H1 (cell line): Measurements from ENCODE around the gene NOMO2. TPM values are rescaled to one million over a fixed set of nuclear protein-coding genes. Genes with fewer than 3 reads are reported as not detected.
"Not testable (repeated sequence)": the region's sequence is repeated elsewhere in the genome, so short reads cannot be mapped to it uniquely, and the experiment has no call there.

ENCODE experiments used
- CTCF ChIA-PET: fragments of 300-600 bp; sonication (Branson Sonifier 250); formaldehyde crosslinking; loops from one replicate; lab custom pipeline; 2021; ENCODE audit not compliant: partially characterized antibody; lab: Charles Lee
- POLR2A ChIA-PET: fragments of 300-600 bp; sonication (Branson Sonifier 250); formaldehyde crosslinking; loops from one replicate; lab custom pipeline; 2021; ENCODE audit warnings: inconsistent platforms; ENCODE audit not compliant: partially characterized antibody; lab: Charles Lee
- DNase-seq, 2 experiments: peaks; one replicate each; pipeline versions ENCODE4 v3.0.0 to v3.0.0-alpha.2; 2010 to 2022; ENCODE audit warnings: low spot score in 2 of 2, low read depth in 1 of 2, mixed read lengths in 1 of 2
- FAIRE-seq: peaks from 2 replicates; lab custom pipeline; 2011; peaks lifted over from hg19 to GRCh38; lab: Jason Lieb, UNC
- H2AFZ ChIP-seq: 2 replicates; pipeline ENCODE4 v1.8.1; 2012; ENCODE audit warnings: low read length, inconsistent platforms
- H2AK5ac ChIP-seq: 2 replicates; pipeline ENCODE4 v1.6.1; 2013; ENCODE audit warnings: low read depth, low read length
- H2BK120ac ChIP-seq: replicated peaks from 2 replicates; pipeline ENCODE3; 2013; ENCODE audit warnings: low read depth, low read length, inconsistent platforms
- H2BK12ac ChIP-seq: 2 replicates; pipeline ENCODE4 v1.6.1; 2013; ENCODE audit warnings: low read depth, low read length
- H2BK15ac ChIP-seq: 2 replicates; pipeline ENCODE4 v1.6.1; 2013; ENCODE audit warnings: low read length
- H2BK20ac ChIP-seq: 2 replicates; pipeline ENCODE4 v1.6.1; 2013; ENCODE audit warnings: low read length
- H2BK5ac ChIP-seq: 2 replicates; pipeline ENCODE4 v1.6.1; 2013; ENCODE audit warnings: low read depth, low read length
- H3K14ac ChIP-seq: 2 replicates; pipeline ENCODE4 v1.6.1; 2013; ENCODE audit warnings: inconsistent platforms; ENCODE audit not compliant: insufficient read length
- H3K18ac ChIP-seq: 2 replicates; pipeline ENCODE4 v1.6.1; 2013; ENCODE audit warnings: low read length; ENCODE audit errors: extremely low read depth
- H3K23ac ChIP-seq: 2 replicates; pipeline ENCODE4 v1.6.1; 2013; ENCODE audit warnings: inconsistent platforms; ENCODE audit not compliant: insufficient read length
- H3K23me2 ChIP-seq: 2 replicates; pipeline ENCODE4 v1.6.1; 2013; ENCODE audit warnings: low read depth, low read length
- H3K27ac ChIP-seq: 2 replicates; pipeline ENCODE4 v1.6.1; 2011; ENCODE audit warnings: low read depth, low read length, inconsistent platforms
- H3K27me3 ChIP-seq, 4 experiments: replicated peaks in 1 of 4; 1 replicate in 1 of 4; 2 replicates in 3 of 4; pipeline versions ENCODE4 v1.6.1 to v1.8.1; 2011 to 2013; ENCODE audit warnings: low read length in 3 of 4, mild to moderate bottlenecking in 3 of 4, inconsistent platforms in 2 of 4, mixed read lengths in 2 of 4, moderate library complexity in 1 of 4; ENCODE audit not compliant: control insufficient read depth in 3 of 4, insufficient read depth in 3 of 4; ENCODE audit errors: extremely low read depth in 1 of 4
- H3K36me3 ChIP-seq, 4 experiments: 2 replicates each; pipeline versions ENCODE4 v1.6.1 to v1.8.1; 2011 to 2013; ENCODE audit warnings: mild to moderate bottlenecking in 4 of 4, low read length in 3 of 4, moderate library complexity in 2 of 4, control low read depth in 1 of 4, inconsistent platforms in 1 of 4; ENCODE audit not compliant: insufficient read depth in 4 of 4, control insufficient read depth in 2 of 4
- H3K4ac ChIP-seq: replicated peaks from 2 replicates; pipeline ENCODE3; 2013; ENCODE audit warnings: low read length, low read depth, mixed read lengths, inconsistent platforms; ENCODE audit not compliant: insufficient read length
- H3K4me1 ChIP-seq, 4 experiments: replicated peaks in 1 of 4; 1 replicate in 1 of 4; 2 replicates in 3 of 4; pipeline versions ENCODE4 v1.6.1 to v1.8.1; 2011 to 2013; ENCODE audit warnings: low read length in 3 of 4, inconsistent platforms in 2 of 4, mixed read lengths in 1 of 4; ENCODE audit not compliant: insufficient read depth in 4 of 4, control insufficient read depth in 3 of 4
- H3K4me2 ChIP-seq, 2 experiments: 2 replicates each; pipeline versions ENCODE4 v1.6.1 to v1.8.1; 2011 to 2013; ENCODE audit warnings: low read depth in 2 of 2, low read length in 2 of 2, control low read depth in 1 of 2, inconsistent platforms in 1 of 2, mild to moderate bottlenecking in 1 of 2; ENCODE audit not compliant: insufficient read depth in 1 of 2
- H3K4me3 ChIP-seq, 4 experiments: fragments of 200-600, 300-600 bp in 1 of 4; sonication (generic), shearing (Covaris generic), sonication (Bioruptor Twin) in 1 of 4; 2 replicates each; pipeline versions ENCODE4 v1.5.1 to v1.8.1; 2011 to 2016; ENCODE audit warnings: low read length in 4 of 4, low read depth in 3 of 4, control low read depth in 2 of 4, inconsistent platforms in 2 of 4, mild to moderate bottlenecking in 2 of 4, mixed read lengths in 1 of 4, moderate library complexity in 1 of 4; ENCODE audit not compliant: insufficient read depth in 2 of 4; ENCODE audit errors: extremely low read depth in 1 of 4
- H3K56ac ChIP-seq: replicated peaks from 2 replicates; pipeline ENCODE3; 2013; ENCODE audit warnings: low read depth, mild to moderate bottlenecking, mixed read lengths, low read length, inconsistent platforms; ENCODE audit not compliant: insufficient read length
- H3K79me1 ChIP-seq: 2 replicates; pipeline ENCODE4 v1.6.1; 2013; ENCODE audit warnings: low read depth, low read length, control low read depth
- H3K79me2 ChIP-seq, 2 experiments: 2 replicates each; pipeline versions ENCODE4 v1.6.1 to v1.8.1; 2012 to 2013; ENCODE audit warnings: low read length in 2 of 2, mild to moderate bottlenecking in 2 of 2, inconsistent platforms in 1 of 2; ENCODE audit not compliant: insufficient read depth in 2 of 2, control insufficient read depth in 1 of 2
- H3K9ac ChIP-seq, 4 experiments: replicated peaks in 1 of 4; 1 replicate in 1 of 4; 2 replicates in 3 of 4; pipeline versions ENCODE4 v1.6.1 to v1.8.1; 2011 to 2013; ENCODE audit warnings: low read depth in 3 of 4, low read length in 3 of 4, control low read depth in 2 of 4, mild to moderate bottlenecking in 2 of 4, moderate library complexity in 2 of 4, inconsistent platforms in 1 of 4; ENCODE audit errors: extremely low read depth in 1 of 4
- H3K9me3 ChIP-seq, 2 experiments: 2 replicates each; pipeline versions ENCODE4 v1.6.1 to v1.8.1; 2012 to 2013; ENCODE audit warnings: mild to moderate bottlenecking in 2 of 2, moderate library complexity in 2 of 2, control low read depth in 1 of 2, inconsistent platforms in 1 of 2, low read depth in 1 of 2, low read length in 1 of 2, mixed read lengths in 1 of 2; ENCODE audit not compliant: insufficient read depth in 2 of 2
- H4K20me1 ChIP-seq, 2 experiments: replicated peaks in 1 of 2; 2 replicates each; pipeline versions ENCODE3 to v1.8.1; 2011 to 2013; ENCODE audit warnings: inconsistent platforms in 2 of 2, low read length in 2 of 2, mild to moderate bottlenecking in 1 of 2; ENCODE audit not compliant: insufficient read depth in 2 of 2, control insufficient read depth in 1 of 2
- H4K5ac ChIP-seq: 2 replicates; pipeline ENCODE4 v1.6.1; 2013; ENCODE audit warnings: low read length, low read depth, mixed read lengths, inconsistent platforms; ENCODE audit not compliant: insufficient read length
- H4K8ac ChIP-seq: 2 replicates; pipeline ENCODE4 v1.8.0; 2013; ENCODE audit warnings: mild to moderate bottlenecking, moderate library complexity, low read length, inconsistent platforms; ENCODE audit not compliant: insufficient read depth; ENCODE audit errors: extremely low read depth
- H4K91ac ChIP-seq: replicated peaks from 2 replicates; pipeline ENCODE3; 2013; ENCODE audit warnings: low read length, mixed read lengths, inconsistent platforms; ENCODE audit not compliant: insufficient read length
- WGBS, 2 experiments: shearing (Covaris generic) in 1 of 2; methylation state at CpG; one replicate each; pipeline versions ENCODE4 v1.1.6 to v1.1.7; 2013 to 2015; ENCODE audit warnings: low lambda C conversion rate in 2 of 2, mixed read lengths in 2 of 2, inconsistent platforms in 1 of 2, low coverage in 1 of 2, missing lambda C conversion rate in 1 of 2; ENCODE audit not compliant: insufficient replicate concordance in 2 of 2, insufficient coverage in 1 of 2, insufficient read length in 1 of 2; ENCODE audit errors: extremely low coverage in 1 of 2, missing lambda C conversion rate in 1 of 2; 5-methylcytosine and 5-hydroxymethylcytosine counted together
- polyA plus RNA-seq, 7 experiments: library from polyadenylated mRNA; depleted of rRNA in 3 of 7; stranded (reverse) in 5 of 7; unstranded in 2 of 7; fragments of >200 nt in 5 of 7; fragments of 200-250 nt in 2 of 7; gene quantifications; 1 replicate in 5 of 7; 2 replicates in 1 of 7; 4 replicates in 1 of 7; pipeline versions ENCODE4 v1.2.1 to v1.2.3, GENCODE V29; 2011 to 2013; ENCODE audit warnings: missing spikeins in 2 of 7, mixed read lengths in 2 of 7
- total RNA-seq: library from RNA; stranded (reverse); fragmentation: NEBNext Ultra II Directional; extraction: Animal tissue kit (Norgen Biotek cat#: 25700); gene quantifications from 2 replicates; pipeline ENCODE4 v1.2.1, GENCODE V29; 2021

The NOMO2 gene
- total and polyA plus RNA-seq, 2 of the 8 experiments (the other 6 are each of a cell fraction or from before 2014, with no cell fraction given), result 116 to 137 TPM

DNA sequence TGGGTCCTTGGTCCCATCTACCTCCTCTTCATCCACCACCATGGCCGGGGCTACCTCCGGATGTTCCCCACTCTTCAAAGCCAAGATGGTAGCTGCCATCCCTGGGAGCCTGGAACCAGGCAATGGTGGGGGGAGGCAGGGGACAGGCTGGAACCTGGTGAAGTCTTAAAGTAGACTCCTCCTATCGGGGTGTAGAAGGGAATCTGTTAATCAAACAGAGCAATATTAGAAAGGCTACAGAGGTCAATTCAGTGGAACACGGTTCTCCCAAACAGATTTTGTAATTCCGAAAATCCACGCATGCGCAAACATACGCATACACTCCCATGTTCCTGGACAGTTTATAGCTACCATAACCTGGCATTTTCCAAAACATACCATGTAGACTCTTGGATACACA is 11.1 kb upstream of the NOMO2 start:
- H3K4me1 ChIP-seq, H3K23me2 ChIP-seq, H4K20me1 ChIP-seq, DNase-seq, H3K79me1 ChIP-seq, H4K5ac ChIP-seq, H3K36me3 ChIP-seq, POLR2A ChIA-PET, H4K91ac ChIP-seq, H2BK120ac ChIP-seq, H2BK15ac ChIP-seq, H4K8ac ChIP-seq, H3K27me3 ChIP-seq, H3K23ac ChIP-seq, H3K79me2 ChIP-seq, H2AFZ ChIP-seq, H3K4ac ChIP-seq, H3K9me3 ChIP-seq, H2AK5ac ChIP-seq, H2BK5ac ChIP-seq, H3K27ac ChIP-seq, H3K4me2 ChIP-seq, H2BK20ac ChIP-seq, H3K56ac ChIP-seq, CTCF ChIA-PET, H3K4me3 ChIP-seq, FAIRE-seq, H3K14ac ChIP-seq, H2BK12ac ChIP-seq, H3K9ac ChIP-seq, H3K18ac ChIP-seq: not testable (repeated sequence)
- 93% methylated on average over 5 of the region's 8 CpGs; no CpG with 5 or more reads in 1 of the 2 experiments for WGBS, 2 experiments

DNA sequence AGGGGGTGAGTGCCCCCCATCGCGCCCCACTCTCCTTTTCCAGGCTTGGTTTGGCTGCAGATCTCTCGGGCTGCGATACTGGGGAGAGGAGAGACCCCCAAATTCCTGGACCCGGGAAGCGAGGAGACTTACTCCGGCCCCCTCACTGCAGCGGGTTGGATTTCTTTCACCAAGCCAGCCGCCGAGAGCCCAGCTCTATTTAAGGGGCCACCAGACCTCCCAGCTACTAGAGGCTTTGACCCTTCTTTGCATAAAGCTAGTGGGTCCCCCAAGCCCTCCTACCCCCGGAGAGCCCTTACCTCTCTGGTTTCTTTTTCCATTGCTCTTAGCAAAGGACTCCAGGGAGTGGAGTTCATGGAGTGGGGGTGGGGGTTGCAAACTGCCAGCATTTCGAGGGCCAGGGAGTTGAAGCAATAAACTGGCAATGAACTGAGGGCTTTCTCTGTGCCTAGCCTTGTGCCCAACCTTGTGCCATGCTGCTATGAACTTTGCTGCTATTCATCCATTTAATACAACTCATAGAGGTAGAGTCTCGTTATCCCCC is 9.5 kb upstream of the NOMO2 start:
- H3K23ac ChIP-seq, H3K18ac ChIP-seq, H2BK12ac ChIP-seq, H3K23me2 ChIP-seq, H3K9me3 ChIP-seq, H3K79me2 ChIP-seq, H3K9ac ChIP-seq, H3K27ac ChIP-seq, H3K79me1 ChIP-seq, DNase-seq, POLR2A ChIA-PET, H4K20me1 ChIP-seq, H3K56ac ChIP-seq, H3K4me1 ChIP-seq, H2BK5ac ChIP-seq, H3K27me3 ChIP-seq, H2AFZ ChIP-seq, H3K4ac ChIP-seq, H2AK5ac ChIP-seq, H2BK20ac ChIP-seq, H2BK15ac ChIP-seq, FAIRE-seq, H3K36me3 ChIP-seq, H4K91ac ChIP-seq, CTCF ChIA-PET, H4K5ac ChIP-seq, H3K14ac ChIP-seq, H2BK120ac ChIP-seq: not testable (repeated sequence)
- 15% methylated on average over 4 of the region's 13 CpGs; no CpG with 5 or more reads in 1 of the 2 experiments for WGBS, 2 experiments
- Histone ChIP-seq H3K4me2 (peak overlapping the region in 1 of 2 experiments; percentile 56; a peak in 3 of 4 replicates), H4K8ac (peak overlapping the region; percentile 25; the same call in 1 of the 2 replicates), H3K4me3 (peak overlapping the region in 3 of 4 experiments; percentile 14 to 49 (median 18); a peak in 5 of 8 replicates)
